ENCODE data around the gene COL21A1.

Gene COL21A1

DNA sequence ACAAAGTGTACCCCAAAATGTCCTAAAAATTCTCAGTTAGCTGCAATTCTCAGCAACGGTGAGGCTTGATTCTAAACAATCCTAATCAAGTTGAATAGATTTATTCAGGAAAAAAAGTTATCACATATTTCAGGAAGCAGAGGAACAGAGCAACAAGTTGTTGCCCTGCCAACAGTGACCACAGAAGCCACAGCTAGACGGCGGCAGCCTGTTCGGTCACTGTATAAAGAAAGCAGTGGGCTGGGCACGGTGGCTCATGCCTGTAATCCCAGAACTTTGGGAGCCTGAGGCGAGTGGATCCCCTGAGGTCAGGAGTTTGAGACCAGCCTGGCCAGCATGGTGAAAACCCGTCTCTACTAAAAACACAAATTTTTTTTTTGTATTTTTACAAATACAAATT, 200.8 kb downstream of the COL21A1 start:
- POLR2A ChIA-PET, result no interaction called here
- DNase-seq (ENCODE audit: extremely low spot score), result no peak
- CTCF ChIA-PET, result no interaction called here
- TF ChIP-seq LEF1 (IDR thresholded peaks at IDR 0.05; ENCODE audit: borderline replicate concordance), result no peak
- no peak for TF ChIP-seq BHLHE40 (IDR thresholded peaks at IDR 0.05; ENCODE audit: borderline replicate concordance)
- TF ChIP-seq ZNF384 (IDR thresholded peaks at IDR 0.05), result no peak
- no peak for TF ChIP-seq FOXA1 (IDR thresholded peaks at IDR 0.05)
- TF ChIP-seq NFRKB (IDR thresholded peaks at IDR 0.05), result no peak

DNA sequence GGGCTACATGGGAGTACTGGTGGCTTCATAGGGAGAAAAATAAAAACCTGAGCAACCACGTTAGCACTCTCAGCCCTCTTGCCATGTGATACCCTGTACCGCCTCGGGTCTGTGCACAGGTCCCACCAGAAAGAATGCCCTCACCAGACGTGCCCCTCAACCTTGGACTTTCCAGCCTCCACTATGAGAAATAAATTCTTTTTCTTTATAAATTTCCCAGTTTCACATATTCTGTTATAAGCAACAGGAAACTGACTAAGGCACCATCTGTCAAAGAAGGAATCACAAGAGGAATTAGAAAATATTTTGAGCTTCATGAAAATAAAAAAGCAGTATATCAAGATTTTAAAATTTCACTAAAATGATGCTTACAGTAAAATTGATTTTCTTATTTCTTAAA, 203.6 kb downstream of the COL21A1 start:
- POLR2A ChIA-PET, result no interaction called here
- no peak for DNase-seq (ENCODE audit: extremely low spot score)
- no peak for TF ChIP-seq FOXA1 (IDR thresholded peaks at IDR 0.05)
- CTCF ChIA-PET, result no interaction called here

DNA sequence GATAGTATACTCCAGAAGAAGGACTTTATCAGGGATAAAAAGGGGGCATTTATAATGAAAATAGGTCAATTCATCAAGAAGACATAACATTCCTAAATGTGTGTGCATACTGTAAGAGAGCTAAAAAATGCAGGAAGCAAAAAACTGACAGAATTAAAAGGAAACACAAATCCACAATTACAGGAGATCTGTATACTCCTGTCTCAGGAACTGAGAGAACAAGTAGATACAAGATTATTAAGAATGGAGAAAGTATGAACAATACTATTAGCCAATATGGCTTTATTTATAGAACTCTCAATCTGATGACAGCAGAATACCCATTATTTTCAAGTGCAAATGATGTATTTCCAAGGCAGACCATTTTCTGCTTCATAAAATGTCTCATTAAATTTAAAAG, 204.3 kb downstream of the COL21A1 start:
- ChIA-PET POLR2A (no interaction called here), CTCF (no interaction called here)
- no peak for TF ChIP-seq SP1 (IDR thresholded peaks at IDR 0.05)
- TF ChIP-seq ELF4 (IDR thresholded peaks at IDR 0.05), result no peak
- TF ChIP-seq ARNT (IDR thresholded peaks at IDR 0.05), result no peak
- TF ChIP-seq FOXA1 (IDR thresholded peaks at IDR 0.05), result no peak
- no peak for TF ChIP-seq BHLHE40 (IDR thresholded peaks at IDR 0.05; ENCODE audit: borderline replicate concordance)
- no peak for DNase-seq (ENCODE audit: extremely low spot score)

DNA sequence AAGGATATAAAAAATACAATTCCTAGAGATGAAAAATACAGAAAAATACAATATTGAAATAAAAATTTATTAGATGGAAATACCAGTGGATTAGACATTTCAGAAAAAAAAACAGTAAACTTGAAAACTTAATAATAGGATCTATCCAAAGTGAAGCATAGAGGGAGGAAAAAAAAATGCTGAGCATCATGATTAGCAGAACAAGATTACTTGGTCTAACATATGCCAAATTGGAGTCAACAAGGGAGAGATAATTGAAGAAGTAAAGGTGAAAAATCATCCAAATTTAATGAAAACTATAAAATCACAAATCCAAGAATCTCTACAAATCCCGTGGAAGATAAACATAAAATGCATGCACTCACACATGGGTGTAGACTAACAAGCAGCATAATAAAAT, 205.8 kb downstream of the COL21A1 start:
- no peak for DNase-seq (ENCODE audit: extremely low spot score)
- TF ChIP-seq L3MBTL2 (conservative IDR thresholded peaks at IDR 0.05) (no peak), BHLHE40 (IDR thresholded peaks at IDR 0.05; ENCODE audit: borderline replicate concordance) (no peak), ZNF384 (IDR thresholded peaks at IDR 0.05) (no peak), ARNT (IDR thresholded peaks at IDR 0.05) (no peak), FOXM1 (IDR thresholded peaks at IDR 0.05; ENCODE audit: borderline replicate concordance) (no peak), SP1 (IDR thresholded peaks at IDR 0.05) (no peak)
- CTCF ChIA-PET, result no interaction called here
- POLR2A ChIA-PET, result no interaction called here

DNA sequence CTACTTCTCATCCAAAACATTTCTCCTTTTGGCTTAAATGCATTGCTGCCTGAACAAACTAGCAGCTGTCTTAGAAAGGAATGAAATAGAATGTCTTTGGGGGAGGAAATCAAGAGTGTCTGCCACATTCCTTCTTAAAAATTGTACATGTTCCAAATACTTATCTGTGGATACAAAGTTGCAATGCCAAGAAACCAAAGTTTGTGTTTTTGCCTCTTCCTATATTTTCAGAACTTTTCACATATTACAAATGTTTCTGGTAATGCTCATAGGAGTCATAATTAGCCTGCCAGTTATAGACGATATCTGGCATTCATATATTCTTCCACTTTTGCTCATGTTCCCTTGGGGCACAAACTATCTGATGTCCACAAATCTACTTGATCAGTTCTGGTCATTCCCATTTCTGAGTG, 206.5 kb downstream of the COL21A1 start:
- TF ChIP-seq FOXM1 (IDR thresholded peaks at IDR 0.05; ENCODE audit: borderline replicate concordance) (no peak), SUZ12 (IDR thresholded peaks at IDR 0.05) (no peak), TARDBP (IDR thresholded peaks at IDR 0.05) (no peak), CTBP1 (IDR thresholded peaks at IDR 0.05; ENCODE audit: borderline replicate concordance) (no peak), L3MBTL2 (conservative IDR thresholded peaks at IDR 0.05) (no peak), BHLHE40 (IDR thresholded peaks at IDR 0.05; ENCODE audit: borderline replicate concordance) (no peak), NFRKB (IDR thresholded peaks at IDR 0.05) (no peak), LEF1 (IDR thresholded peaks at IDR 0.05; ENCODE audit: borderline replicate concordance) (no peak), FOXA1 (IDR thresholded peaks at IDR 0.05) (no peak), HDGF (IDR thresholded peaks at IDR 0.05; ENCODE audit: borderline replicate concordance) (no peak), ELF4 (IDR thresholded peaks at IDR 0.05) (no peak), FOXK2 (IDR thresholded peaks at IDR 0.05) (no peak), ZNF384 (IDR thresholded peaks at IDR 0.05) (no peak)
- TF ChIP-seq, protein P1, sequence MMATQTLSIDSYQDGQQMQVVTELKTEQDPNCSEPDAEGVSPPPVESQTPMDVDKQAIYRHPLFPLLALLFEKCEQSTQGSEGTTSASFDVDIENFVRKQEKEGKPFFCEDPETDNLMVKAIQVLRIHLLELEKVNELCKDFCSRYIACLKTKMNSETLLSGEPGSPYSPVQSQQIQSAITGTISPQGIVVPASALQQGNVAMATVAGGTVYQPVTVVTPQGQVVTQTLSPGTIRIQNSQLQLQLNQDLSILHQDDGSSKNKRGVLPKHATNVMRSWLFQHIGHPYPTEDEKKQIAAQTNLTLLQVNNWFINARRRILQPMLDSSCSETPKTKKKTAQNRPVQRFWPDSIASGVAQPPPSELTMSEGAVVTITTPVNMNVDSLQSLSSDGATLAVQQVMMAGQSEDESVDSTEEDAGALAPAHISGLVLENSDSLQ (IDR thresholded peaks at IDR 0.05), result no peak
- no peak for DNase-seq (ENCODE audit: extremely low spot score)
- ChIA-PET CTCF (no interaction called here), POLR2A (no interaction called here)

DNA sequence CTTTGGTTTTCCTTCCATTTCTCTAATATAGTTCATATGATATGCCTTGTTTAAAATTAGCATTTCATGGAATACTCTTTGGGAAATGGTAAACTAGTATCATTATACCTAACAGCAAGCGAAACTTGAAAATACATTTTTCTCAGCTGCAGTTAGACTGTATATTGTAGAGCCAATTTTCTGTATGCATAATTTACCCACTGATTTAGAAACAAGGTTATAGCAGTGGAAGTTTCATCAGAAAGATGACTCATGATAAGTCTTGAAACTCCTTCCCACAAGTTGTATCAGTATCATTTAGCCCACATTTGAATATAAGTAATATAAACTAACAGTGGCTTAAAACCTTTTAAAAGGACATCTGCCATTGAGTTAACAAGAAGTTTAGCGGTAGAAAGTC, 207.2 kb downstream of the COL21A1 start:
- CTCF ChIA-PET, result no interaction called here
- POLR2A ChIA-PET, result no interaction called here

DNA sequence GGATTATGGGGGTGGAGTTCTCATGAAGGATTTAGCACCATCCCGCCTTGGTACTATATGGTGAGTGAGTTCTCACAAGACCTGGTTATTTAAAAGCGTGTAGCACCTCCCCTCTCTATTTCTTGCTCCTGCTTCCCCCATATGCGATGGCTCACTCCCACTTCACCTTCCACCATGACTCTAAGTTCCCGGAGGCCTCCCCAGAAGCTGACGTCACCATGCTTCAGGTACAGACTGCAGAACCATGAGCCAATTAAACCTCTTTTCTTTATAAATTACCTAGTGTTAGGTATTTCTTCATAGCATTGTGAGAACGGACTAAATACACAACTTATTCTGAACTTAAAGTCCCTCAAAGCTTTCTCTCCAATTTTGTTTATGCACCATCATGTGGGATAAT, 208.6 kb downstream of the COL21A1 start:
- ChIA-PET POLR2A (no interaction called here), CTCF (no interaction called here)
- DNase-seq (ENCODE audit: extremely low spot score), result no peak
- TF ChIP-seq SP1 (IDR thresholded peaks at IDR 0.05) (no peak), FOXM1 (IDR thresholded peaks at IDR 0.05; ENCODE audit: borderline replicate concordance) (no peak), LEF1 (IDR thresholded peaks at IDR 0.05; ENCODE audit: borderline replicate concordance) (no peak), FOXK2 (IDR thresholded peaks at IDR 0.05) (no peak), FOXA1 (IDR thresholded peaks at IDR 0.05) (no peak), HDGF (IDR thresholded peaks at IDR 0.05; ENCODE audit: borderline replicate concordance) (no peak), ARNT (IDR thresholded peaks at IDR 0.05) (no peak), CTBP1 (IDR thresholded peaks at IDR 0.05; ENCODE audit: borderline replicate concordance) (no peak), ELF4 (IDR thresholded peaks at IDR 0.05) (no peak), SUZ12 (IDR thresholded peaks at IDR 0.05) (no peak), BHLHE40 (IDR thresholded peaks at IDR 0.05; ENCODE audit: borderline replicate concordance) (no peak), L3MBTL2 (conservative IDR thresholded peaks at IDR 0.05) (no peak), NFRKB (IDR thresholded peaks at IDR 0.05) (no peak), TARDBP (IDR thresholded peaks at IDR 0.05) (no peak)
- TF ChIP-seq, protein P1 (IDR thresholded peaks at IDR 0.05), result no peak

More for the DNA sequence above, 207.2 kb downstream of the COL21A1 start:
- no peak for TF ChIP-seq NFRKB (IDR thresholded peaks at IDR 0.05)
- TF ChIP-seq LEF1 (IDR thresholded peaks at IDR 0.05; ENCODE audit: borderline replicate concordance), result no peak
- no peak for TF ChIP-seq FOXA1 (IDR thresholded peaks at IDR 0.05)
- no peak for TF ChIP-seq TARDBP (IDR thresholded peaks at IDR 0.05)
- TF ChIP-seq BHLHE40 (IDR thresholded peaks at IDR 0.05; ENCODE audit: borderline replicate concordance), result no peak
- no peak for DNase-seq (ENCODE audit: extremely low spot score)

DNA sequence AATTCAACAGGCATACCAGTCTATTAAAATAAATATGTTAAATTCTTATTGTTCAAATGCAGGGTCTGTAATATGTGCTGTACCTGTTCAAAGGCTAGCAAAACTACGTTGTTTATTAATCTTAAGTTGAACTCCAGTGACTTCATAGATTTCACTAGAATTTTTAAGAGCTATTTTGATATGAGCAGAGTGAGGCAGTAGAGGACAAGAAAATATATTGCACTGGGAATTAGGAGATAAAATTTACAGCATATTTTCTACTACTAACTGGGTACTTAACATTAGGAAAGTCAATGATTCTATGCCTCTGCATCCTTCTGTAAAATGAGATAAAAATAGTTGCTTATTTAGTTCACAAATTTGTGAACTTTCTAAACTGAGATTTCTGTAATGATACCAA, 209.8 kb downstream of the COL21A1 start:
- POLR2A ChIA-PET, result no interaction called here
- TF ChIP-seq L3MBTL2 (conservative IDR thresholded peaks at IDR 0.05), result no peak
- no peak for TF ChIP-seq ARNT (IDR thresholded peaks at IDR 0.05)
- TF ChIP-seq FOXA1 (IDR thresholded peaks at IDR 0.05), result no peak
- no peak for TF ChIP-seq HDGF (IDR thresholded peaks at IDR 0.05; ENCODE audit: borderline replicate concordance)
- no peak for TF ChIP-seq SUZ12 (IDR thresholded peaks at IDR 0.05)
- no peak for TF ChIP-seq ZNF384 (IDR thresholded peaks at IDR 0.05)
- TF ChIP-seq, protein P1 (IDR thresholded peaks at IDR 0.05), result no peak
- no peak for TF ChIP-seq CTBP1 (IDR thresholded peaks at IDR 0.05; ENCODE audit: borderline replicate concordance)
- TF ChIP-seq ELF4 (IDR thresholded peaks at IDR 0.05), result no peak
- no peak for TF ChIP-seq TARDBP (IDR thresholded peaks at IDR 0.05)
- no peak for TF ChIP-seq FOXK2 (IDR thresholded peaks at IDR 0.05)
- no peak for TF ChIP-seq FOXM1 (IDR thresholded peaks at IDR 0.05; ENCODE audit: borderline replicate concordance)
- TF ChIP-seq SP1 (IDR thresholded peaks at IDR 0.05), result no peak
- no peak for TF ChIP-seq NFRKB (IDR thresholded peaks at IDR 0.05)
- TF ChIP-seq LEF1 (IDR thresholded peaks at IDR 0.05; ENCODE audit: borderline replicate concordance), result no peak
- no peak for TF ChIP-seq BHLHE40 (IDR thresholded peaks at IDR 0.05; ENCODE audit: borderline replicate concordance)
- DNase-seq (ENCODE audit: extremely low spot score), result no peak
- CTCF ChIA-PET, result no interaction called here
